GM12878 (cell line): ENCODE results near the gene AIP. TPM values are rescaled to one million over a fixed set of nuclear protein-coding genes. Genes with fewer than 3 reads are reported as not detected.

Source experiments
- ATAC-seq: fragments of 200-7000 bp; cut with Tn5 transposase; 3 replicates; pipeline ENCODE4 v1.9.1; 2020; ENCODE audit warnings: mild to moderate bottlenecking, moderate library complexity
- BruUV-seq: library from RNA; stranded (reverse); fragments of 400-500 nt; replicated peaks from 2 replicates; lab custom pipeline; 2021; lab: Mats Ljungman, UMichigan
- CTCF ChIA-PET: fragments of 300-600 bp; sonication (Branson Sonifier 250); formaldehyde crosslinking; extraction: SDS; loops from one replicate; lab custom pipeline; 2021; ENCODE audit warnings: inconsistent platforms; lab: Yijun Ruan, JAX
- POLR2A ChIA-PET: fragments of 350-600 bp; formaldehyde crosslinking; extraction: SDS; loops from one replicate; lab custom pipeline; 2021; ENCODE audit warnings: inconsistent platforms; lab: Charles Lee
- RAD21 ChIA-PET: fragments of 300-600 bp; sonication (Branson Sonifier 250); formaldehyde crosslinking; loops from one replicate; lab custom pipeline; 2023; ENCODE audit warnings: antibody characterized with exemption; ENCODE audit not compliant: unreplicated experiment; lab: Charles Lee
- SMC1A ChIA-PET: fragments of 300-600 bp; sonication (Branson Sonifier 250); formaldehyde crosslinking; loops from one replicate; lab custom pipeline; 2023; ENCODE audit not compliant: unreplicated experiment, uncharacterized antibody; lab: Charles Lee
- DNase-seq: peaks from one replicate; pipeline ENCODE4 v3.0.0-alpha.2; 2011; ENCODE audit warnings: low read depth, low spot score
- FAIRE-seq: peaks from 3 replicates; lab custom pipeline; 2011; peaks lifted over from hg19 to GRCh38; lab: Jason Lieb, UNC
- H2AFZ ChIP-seq: 2 replicates; pipeline ENCODE4 v1.6.0; 2011; ENCODE audit warnings: low read depth, low read length, control low read depth; ENCODE audit not compliant: control insufficient read depth
- H3K27ac ChIP-seq: 2 replicates; pipeline ENCODE4 v1.5.1; 2011; ENCODE audit warnings: control low read depth; ENCODE audit not compliant: control insufficient read depth, insufficient read depth
- H3K27me3 ChIP-seq, 2 experiments: replicated peaks in 1 of 2; 2 replicates each; pipeline versions ENCODE4 v1.6.0 to v1.6.1; 2011; ENCODE audit warnings: low read length in 1 of 2; ENCODE audit not compliant: control insufficient read depth in 2 of 2, insufficient read depth in 2 of 2
- H3K36me3 ChIP-seq, 2 experiments: 2 replicates each; pipeline ENCODE4 v1.5.1; 2011; ENCODE audit warnings: low read length in 1 of 2; ENCODE audit not compliant: control insufficient read depth in 2 of 2, insufficient read depth in 2 of 2
- H3K4me1 ChIP-seq: 2 replicates; pipeline ENCODE4 v1.6.1; 2011; ENCODE audit warnings: mild to moderate bottlenecking, low read length, moderate library complexity, mixed read lengths; ENCODE audit not compliant: control insufficient read depth, insufficient read depth
- H3K4me2 ChIP-seq: 2 replicates; pipeline ENCODE4 v1.6.0; 2011; ENCODE audit warnings: control low read depth; ENCODE audit not compliant: control insufficient read depth, insufficient read depth
- H3K4me3 ChIP-seq: fragments of 200-600 bp; sonication (generic); 2 replicates; pipeline ENCODE4 v1.5.1; 2016
- H3K79me2 ChIP-seq: 2 replicates; pipeline ENCODE4 v1.6.0; 2011; ENCODE audit warnings: low read length; ENCODE audit not compliant: control insufficient read depth, insufficient read depth
- H3K9ac ChIP-seq: 2 replicates; pipeline ENCODE4 v1.8.0; 2011; ENCODE audit warnings: low read length, control low read depth, mixed read lengths; ENCODE audit not compliant: control insufficient read depth, insufficient read depth
- H3K9me3 ChIP-seq: replicated peaks from 3 replicates; pipeline ENCODE4 v1.5.1; 2011; ENCODE audit warnings: mild to moderate bottlenecking, low read length; ENCODE audit not compliant: control insufficient read depth, insufficient read depth
- H4K20me1 ChIP-seq: 2 replicates; pipeline ENCODE4 v1.6.0; 2011; ENCODE audit not compliant: control insufficient read depth, insufficient read depth
- ESRRA ChIP-seq: IDR thresholded peaks from 2 replicates; pipeline ENCODE4 v1.6.1; 2012; ENCODE audit warnings: mild to moderate bottlenecking, low read length, improper control_type of control experiment
- EZH2 ChIP-seq: IDR thresholded peaks from 2 replicates; pipeline ENCODE4 v1.6.1; 2012; ENCODE audit warnings: low read depth, mild to moderate bottlenecking, control low read depth, inconsistent platforms, low read length, borderline replicate concordance; ENCODE audit not compliant: control insufficient read depth
- IRF5 ChIP-seq: fragments of 450-650 bp; IDR thresholded peaks from 2 replicates; pipeline ENCODE4 v1.6.1; 2017; ENCODE audit warnings: borderline replicate concordance
- MEF2B ChIP-seq: fragments of 450-650 bp; IDR thresholded peaks from 2 replicates; pipeline ENCODE4 v1.6.1; 2018; ENCODE audit warnings: mild to moderate bottlenecking, moderate library complexity; ENCODE audit not compliant: partially characterized antibody, poor library complexity, severe bottlenecking
- PBX3 ChIP-seq: IDR thresholded peaks from 2 replicates; pipeline ENCODE4 v1.6.1; 2011; ENCODE audit warnings: mild to moderate bottlenecking, low read depth, low read length, moderate library complexity; ENCODE audit not compliant: insufficient replicate concordance
- RB1 ChIP-seq: fragments of 450-650 bp; formaldehyde crosslinking; IDR thresholded peaks from 2 replicates; pipeline ENCODE4 v1.6.1; 2017; ENCODE audit warnings: mild to moderate bottlenecking, borderline replicate concordance
- SIN3A ChIP-seq: IDR thresholded peaks from 2 replicates; pipeline ENCODE4 v1.6.1; 2012; ENCODE audit warnings: low read depth, low read length, improper control_type of control experiment
- SMAD5 ChIP-seq: IDR thresholded peaks from 2 replicates; pipeline ENCODE4 v1.6.1; 2016; ENCODE audit warnings: antibody characterized with exemption, low read depth
- SUPT20H ChIP-seq: IDR thresholded peaks from 2 replicates; pipeline ENCODE4 v1.6.1; 2011; ENCODE audit warnings: low read depth, mild to moderate bottlenecking, low read length, moderate library complexity, borderline replicate concordance; ENCODE audit not compliant: control insufficient read depth
- ZBTB40 ChIP-seq: fragments of 450-650 bp; IDR thresholded peaks from 2 replicates; pipeline ENCODE4 v1.6.1; 2016; ENCODE audit warnings: mild to moderate bottlenecking, moderate library complexity, borderline replicate concordance
- WGBS: methylation state at CpG from one replicate; pipeline ENCODE4 v1.1.6; 2016; ENCODE audit warnings: low lambda C conversion rate; ENCODE audit not compliant: insufficient replicate concordance, insufficient coverage; ENCODE audit errors: missing lambda C conversion rate; 5-methylcytosine and 5-hydroxymethylcytosine counted together
- in situ Hi-C: fragments of 300-500 bp; cut with MboI; formaldehyde crosslinking; loops from 9 replicates; pipeline ENCODE4 v1.14.3; 2018; ENCODE audit warnings: mixed read lengths
- intact Hi-C: fragments of 100-400 bp; cut with micrococcal nuclease; formaldehyde crosslinking; loops from one replicate; pipeline ENCODE4 v1.14.2; 2022; ENCODE audit not compliant: unreplicated experiment
- polyA plus RNA-seq, 11 experiments: library from polyadenylated mRNA; depleted of rRNA in 4 of 11; unstranded in 6 of 11; stranded (reverse) in 5 of 11; fragments of >200 nt; fragmentation: Nextera tagmentation in 4 of 11; fragmentation: Illumina TruSeq in 1 of 11; extraction: Ambion mirVana in 4 of 11; extraction: Trizol in 1 of 11; gene quantifications; 1 replicate in 1 of 11; 2 replicates in 10 of 11; pipeline versions ENCODE4 v1.2.1 to v1.2.3, GENCODE V29; 2011 to 2016; ENCODE audit warnings: inconsistent platforms in 2 of 11, missing spikeins in 2 of 11, low read depth in 1 of 11
- total RNA-seq, 4 experiments: library from RNA; depleted of rRNA in 3 of 4; stranded (reverse); fragments of >200 nt in 3 of 4; fragmentation: Illumina TruSeq in 1 of 4; extraction: Trizol in 1 of 4; gene quantifications; 2 replicates each; pipeline versions ENCODE4 v1.2.1 to v1.2.3, GENCODE V29; 2013 to 2021
- TF ChIP-seq, protein P1 (sequence below): fragments of 450-650 bp; IDR thresholded peaks from 2 replicates; pipeline ENCODE4 v1.6.1; 2016; ENCODE audit warnings: mild to moderate bottlenecking

Gene AIP
- total and polyA plus RNA-seq, 10 of the 15 experiments (the other 5 are each of a cell fraction or from before 2014, with no cell fraction given): 12.6 to 164 (median 104) TPM

DNA sequence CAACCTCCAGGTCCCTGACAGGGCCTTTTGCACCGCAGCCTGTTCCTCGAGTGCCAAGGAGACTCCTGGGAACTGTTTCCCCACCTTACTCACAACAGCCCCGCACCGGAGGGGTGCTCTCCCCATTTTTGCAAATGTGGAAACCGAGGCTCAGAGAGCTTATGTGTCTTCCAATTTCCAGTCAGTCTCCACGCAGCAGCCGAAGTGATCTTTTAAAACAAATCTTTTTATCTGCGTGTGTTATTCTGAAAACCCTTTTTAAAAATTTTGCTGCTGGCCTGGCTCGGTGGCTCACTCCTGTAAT, 13.4 kb upstream of the AIP start:
- Histone ChIP-seq H3K9me3 (no peaks in the 10 kb centered on the region), H4K20me1 (no peaks in the 10 kb centered on the region), H2AFZ (peak overlapping the region; percentile 90), H3K4me1 (peaks cover 30% of the 10 kb centered on the region), H3K27ac (peak overlapping the region; percentile 45), H3K4me3 (peak overlapping the region; percentile 70), H3K4me2 (peak overlapping the region; percentile 51), H3K79me2 (peaks cover 14% of the 10 kb centered on the region), H3K9ac (peak overlapping the region; percentile 57), H3K36me3 (no peaks in the 10 kb centered on the region), H3K27me3 (no peaks in the 10 kb centered on the region)
- FAIRE-seq: no peak
- no TSS peak for BruUV-seq
- ChIA-PET SMC1A (interaction anchor here (0.5 to 5.2 kb wide), 9 partner anchors 9 to 124 kb away, joined by 3 to 46 read pairs (median 10); partner anchors contain the start of genes AIP, PPP1CA, RAD9A and TBC1D10C), POLR2A (interaction anchor here (1.0 to 8.1 kb wide), 9 partner anchors 10 to 115 kb away, joined by 3 to 78 read pairs (median 20); partner anchors contain the start of genes AIP, PITPNM1, PPP1CA and PTPRCAP), RAD21 (interaction anchor here (0.6 to 5.5 kb wide), 9 partner anchors 10 to 124 kb away, joined by 3 to 72 read pairs (median 6); partner anchors contain the start of genes AIP, PPP1CA, PTPRCAP and TBC1D10C), CTCF (interaction anchor here (0.9 to 5.1 kb wide), 10 partner anchors 13 to 120 kb away, joined by 3 to 36 read pairs (median 4); partner anchors contain the start of genes AIP and PPP1CA)
- WGBS: 7% methylated on average over 9 of the region's 9 CpGs
- intact Hi-C loops (loop anchor here (2.0 kb wide), 2 partner anchors 33 to 69 kb away; partner anchors contain the start of genes PPP1CA and PTPRCAP), in situ Hi-C loops (no loop called here)
- DNase-seq: no peak
- ATAC-seq: no peak
- no peak for TF ChIP-seq ESRRA
- no peak for TF ChIP-seq SMAD5
- TF ChIP-seq ZBTB40: peak; percentile 16; the same call in 1 of the 2 replicates
- no peak for TF ChIP-seq PBX3
- no peak for TF ChIP-seq EZH2
- TF ChIP-seq RB1: 0 out of 2 replicates have a peak, but pooled peaks have one; percentile 5
- no peak for TF ChIP-seq SIN3A
- TF ChIP-seq SUPT20H: no peak
- no peak for TF ChIP-seq MEF2B
- TF ChIP-seq IRF5: no peak
- TF ChIP-seq, protein P1, sequence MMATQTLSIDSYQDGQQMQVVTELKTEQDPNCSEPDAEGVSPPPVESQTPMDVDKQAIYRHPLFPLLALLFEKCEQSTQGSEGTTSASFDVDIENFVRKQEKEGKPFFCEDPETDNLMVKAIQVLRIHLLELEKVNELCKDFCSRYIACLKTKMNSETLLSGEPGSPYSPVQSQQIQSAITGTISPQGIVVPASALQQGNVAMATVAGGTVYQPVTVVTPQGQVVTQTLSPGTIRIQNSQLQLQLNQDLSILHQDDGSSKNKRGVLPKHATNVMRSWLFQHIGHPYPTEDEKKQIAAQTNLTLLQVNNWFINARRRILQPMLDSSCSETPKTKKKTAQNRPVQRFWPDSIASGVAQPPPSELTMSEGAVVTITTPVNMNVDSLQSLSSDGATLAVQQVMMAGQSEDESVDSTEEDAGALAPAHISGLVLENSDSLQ: 0 out of 2 replicates have a peak, but pooled peaks have one; percentile 2
